ENCODE data around the gene ODC1.
"Not testable (repeated sequence)": the region's sequence is repeated elsewhere in the genome, so short reads cannot be mapped to it uniquely, and the experiment has no call there.

ODC1 gene

DNA sequence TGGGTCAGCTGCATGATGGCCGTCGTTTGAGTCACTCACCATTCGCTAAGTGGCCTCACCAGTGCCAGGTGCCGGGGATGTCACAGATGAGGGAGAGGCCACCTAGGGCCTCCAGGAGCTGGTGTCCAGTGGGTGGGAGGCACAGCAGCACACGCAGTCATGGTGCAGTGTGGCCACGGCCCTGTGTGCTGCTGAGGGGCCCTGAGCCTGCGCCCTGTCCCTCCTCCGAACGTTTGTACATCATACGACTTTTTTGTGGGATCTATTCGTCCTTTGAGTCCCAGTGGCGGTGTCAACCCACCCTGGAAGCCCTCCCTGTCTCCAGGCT, 30.1 kb upstream of the ODC1 start:
- DNase-seq (ENCODE audit: low read depth in 2 of 2), result no peak

DNA sequence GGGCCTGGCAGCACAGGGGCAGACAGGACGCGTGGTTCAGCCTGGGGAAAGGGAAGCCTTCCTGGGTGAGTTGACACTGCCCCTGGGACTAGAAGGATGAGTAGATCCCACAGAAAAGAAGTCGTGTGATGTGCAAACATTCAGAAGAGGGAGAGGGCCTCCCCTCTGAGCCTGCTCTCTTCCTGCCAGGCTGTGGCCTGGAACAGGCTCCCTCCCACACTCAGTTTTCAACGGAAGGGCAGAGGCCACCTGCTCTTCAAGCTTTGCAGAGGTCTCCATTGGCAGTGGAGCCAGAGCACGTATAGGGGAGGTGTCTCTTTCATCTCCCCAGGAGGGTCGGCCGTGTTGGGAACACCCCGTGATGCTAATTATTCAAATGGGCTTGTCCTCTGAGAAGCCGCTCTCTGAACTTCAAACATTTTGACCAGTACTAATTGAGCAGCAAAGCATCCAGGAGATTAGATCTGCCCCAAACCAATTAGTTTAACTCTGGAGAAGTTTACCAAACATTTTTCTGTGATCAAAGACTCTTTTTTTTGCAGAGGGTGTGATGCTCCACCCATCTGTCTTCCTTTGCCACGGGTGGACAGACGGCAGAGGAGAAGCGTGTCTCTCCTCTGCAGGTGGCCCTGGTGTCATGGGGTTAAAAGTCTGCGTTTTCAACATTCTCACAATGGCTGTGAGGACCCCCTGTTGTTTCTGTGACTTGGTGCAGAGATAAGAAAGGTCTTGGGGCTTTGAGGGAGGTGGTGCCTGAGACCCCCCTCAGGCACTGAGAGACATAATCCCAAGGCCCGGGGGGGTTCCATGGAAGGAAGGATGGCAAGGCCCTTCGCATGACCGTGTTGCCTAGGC, 29.5 kb upstream of the ODC1 start:
- DNase-seq (ENCODE audit: low read depth in 2 of 2), result no peak

DNA sequence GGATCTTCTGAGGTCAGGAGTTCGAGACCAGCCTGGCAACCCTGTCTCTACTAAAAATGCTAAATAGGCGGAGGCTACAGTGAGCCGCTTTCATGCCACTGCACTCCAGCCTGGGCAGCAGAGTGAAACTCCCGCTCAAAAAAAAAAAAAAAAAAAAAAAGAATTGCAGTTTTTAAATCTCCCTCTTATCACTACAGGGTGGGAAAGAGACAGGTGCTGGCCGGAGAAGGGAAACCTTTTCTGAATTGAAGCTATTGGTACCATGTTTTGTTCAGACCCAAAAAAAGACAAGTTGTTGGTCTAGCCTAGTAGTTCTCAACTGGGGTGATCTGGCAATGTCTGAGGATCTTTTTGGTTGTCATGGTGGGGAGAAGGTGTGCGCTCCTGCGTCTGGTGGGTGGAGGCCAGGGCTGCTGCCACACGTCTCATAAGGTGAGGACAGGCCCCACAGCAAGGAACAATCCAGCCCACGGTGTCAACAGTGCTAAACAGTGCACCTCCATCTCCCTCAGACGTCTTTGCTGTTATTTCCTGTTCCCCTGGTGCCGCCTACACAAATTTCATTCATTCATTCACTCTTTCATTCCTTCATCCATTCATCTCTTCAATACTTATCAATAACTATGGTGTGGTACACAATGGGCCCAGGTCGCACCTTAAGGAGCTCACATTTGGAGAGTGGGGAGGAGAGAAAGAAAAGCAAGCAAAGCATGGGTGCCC, 28.8 kb upstream of the ODC1 start:
- no peak for DNase-seq (ENCODE audit: low read depth in 2 of 2)

DNA sequence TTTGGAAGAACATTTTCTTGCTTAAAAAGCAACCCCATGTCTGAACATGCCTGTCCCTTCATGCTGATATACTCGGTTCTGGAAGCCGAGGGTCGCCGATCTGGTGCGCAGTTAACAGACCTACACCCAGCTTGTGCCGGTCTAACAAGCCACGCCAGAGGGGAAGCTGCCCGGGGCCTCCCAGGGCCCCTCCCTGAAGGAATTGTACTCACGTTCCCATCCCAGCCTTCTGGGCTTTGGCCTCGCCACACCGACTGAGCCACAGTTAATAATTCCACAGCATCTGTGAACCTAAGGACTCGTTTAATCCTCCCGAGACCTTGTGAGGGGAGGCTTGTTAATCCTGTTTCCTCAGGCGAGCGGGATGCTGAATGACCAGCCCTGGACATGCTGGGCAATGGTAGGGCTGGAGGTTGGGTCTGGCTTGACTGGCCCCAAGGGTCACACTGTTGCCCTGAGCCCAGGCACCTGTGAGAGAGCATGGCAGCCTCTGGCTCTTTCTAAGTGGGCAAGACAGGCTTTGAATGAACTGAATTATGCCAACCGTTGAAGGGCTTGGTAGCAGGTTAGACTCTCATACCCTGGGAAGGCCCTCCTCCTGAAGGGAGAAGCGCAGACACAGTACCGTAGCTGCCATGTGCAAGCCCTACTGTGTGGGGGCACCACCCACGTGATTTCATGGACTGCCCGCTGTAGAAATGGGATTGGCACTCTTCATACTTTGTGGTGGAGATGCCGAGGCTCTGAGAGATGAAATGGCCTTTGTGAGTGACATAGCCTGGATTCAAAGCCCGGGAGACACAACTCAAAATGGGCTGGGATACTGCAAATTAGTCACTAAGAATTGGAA, 27.9 kb upstream of the ODC1 start:
- no peak for DNase-seq (ENCODE audit: low read depth in 2 of 2)

DNA sequence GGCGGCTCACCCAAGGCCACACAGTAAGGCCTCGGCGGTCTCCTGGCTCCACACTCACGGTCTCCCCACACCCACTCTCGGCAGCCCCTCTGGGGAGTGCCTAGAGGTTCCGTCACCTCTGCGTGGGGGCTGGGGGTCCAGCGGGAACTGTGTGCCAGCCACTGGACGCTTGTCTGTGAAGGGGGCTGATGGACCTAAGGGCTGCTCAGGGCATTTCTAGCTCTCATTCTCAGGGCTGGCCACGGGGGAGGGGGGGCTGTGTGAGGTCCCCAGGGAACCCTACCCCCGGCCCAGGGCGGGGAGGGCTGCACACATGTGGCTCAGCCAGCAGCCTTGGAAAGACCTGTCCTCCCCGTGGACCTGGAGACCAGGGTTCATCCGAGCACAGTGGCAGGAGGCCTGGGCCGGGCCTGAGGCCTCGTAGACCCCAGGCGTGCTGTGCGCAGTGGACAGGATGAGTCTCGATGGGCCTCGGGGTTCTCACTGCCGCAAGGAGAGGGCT, 27.1 kb upstream of the ODC1 start:
- DNase-seq (ENCODE audit: low read depth in 2 of 2), result no peak

DNA sequence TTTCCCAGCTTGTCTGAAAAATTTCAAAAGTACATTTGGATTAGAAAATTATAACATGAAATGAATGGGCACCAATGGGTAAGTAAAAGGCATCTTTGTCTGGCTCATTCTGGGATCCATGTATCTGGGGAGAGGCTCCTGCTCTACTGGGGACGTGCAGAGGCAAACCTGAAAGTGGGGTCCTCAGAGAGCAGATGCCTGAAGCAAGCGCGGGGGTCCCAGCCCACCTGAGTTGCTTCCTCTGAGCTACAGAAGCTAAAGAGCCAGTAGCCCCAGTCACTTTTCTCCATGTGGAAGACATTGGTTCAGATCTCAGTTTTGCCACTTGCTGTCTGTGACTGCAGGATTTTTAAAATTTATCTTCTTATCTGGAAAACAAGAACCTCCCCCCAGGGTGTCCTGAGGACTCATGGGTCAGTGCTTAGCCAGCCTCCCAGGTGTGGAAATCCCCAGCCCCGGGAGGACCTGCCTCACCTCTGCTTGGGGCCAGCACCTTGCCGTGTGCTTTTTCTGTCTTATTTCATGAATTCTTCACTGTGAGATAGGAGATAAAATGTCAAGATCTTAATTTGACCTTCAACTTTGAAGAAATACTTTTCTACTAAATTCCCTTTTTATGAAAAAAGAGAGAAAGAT, 25.1 kb upstream of the ODC1 start:
- DNase-seq (ENCODE audit: low read depth in 2 of 2), result no peak

DNA sequence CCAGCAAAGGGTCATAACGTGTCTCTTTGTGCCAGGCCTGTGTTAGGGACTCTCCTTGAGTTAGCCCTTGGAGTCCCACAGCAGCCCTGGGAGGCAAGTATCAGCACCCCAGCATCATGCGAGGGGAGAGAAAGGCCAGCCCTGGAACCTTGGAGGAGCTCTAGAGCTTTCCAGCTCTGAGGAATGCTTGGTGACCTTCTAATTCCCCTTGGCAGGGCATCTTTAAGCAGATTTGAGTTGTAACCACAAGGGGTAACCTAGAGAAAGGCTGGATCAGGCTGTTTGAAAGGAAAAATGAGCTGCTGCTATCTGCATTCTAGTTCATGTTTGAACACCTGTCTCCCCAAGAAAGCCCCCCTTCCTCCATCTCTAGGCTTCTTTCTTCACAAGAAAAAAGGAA, 23.8 kb upstream of the ODC1 start:
- no peak for DNase-seq (ENCODE audit: low read depth in 2 of 2)

DNA sequence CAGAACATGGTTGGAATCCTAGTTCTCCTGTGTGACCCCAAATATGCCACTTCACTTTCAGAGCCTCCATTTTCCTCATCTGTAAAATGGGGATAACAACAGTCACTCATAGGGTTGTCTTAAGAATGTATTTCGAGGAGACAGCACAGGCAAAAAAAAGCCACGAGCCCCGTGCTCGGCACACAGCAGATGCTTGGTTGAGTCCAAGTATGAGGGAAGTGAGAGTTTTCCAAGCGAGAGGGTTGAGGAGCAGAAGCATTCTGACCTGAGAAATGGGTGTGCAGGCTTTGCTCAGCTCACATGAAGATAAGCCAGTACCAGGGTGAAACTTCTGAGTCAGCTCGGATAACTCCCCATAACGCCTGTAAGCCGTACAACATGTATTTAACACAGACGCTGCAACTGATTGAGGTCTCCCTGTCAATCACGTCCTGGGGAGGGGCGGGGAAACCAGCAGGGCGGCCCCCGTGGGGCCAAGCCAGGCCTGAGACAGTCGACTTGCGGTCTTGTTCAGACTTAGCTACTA, 23.0 kb upstream of the ODC1 start:
- no peak for DNase-seq (ENCODE audit: low read depth in 2 of 2)

DNA sequence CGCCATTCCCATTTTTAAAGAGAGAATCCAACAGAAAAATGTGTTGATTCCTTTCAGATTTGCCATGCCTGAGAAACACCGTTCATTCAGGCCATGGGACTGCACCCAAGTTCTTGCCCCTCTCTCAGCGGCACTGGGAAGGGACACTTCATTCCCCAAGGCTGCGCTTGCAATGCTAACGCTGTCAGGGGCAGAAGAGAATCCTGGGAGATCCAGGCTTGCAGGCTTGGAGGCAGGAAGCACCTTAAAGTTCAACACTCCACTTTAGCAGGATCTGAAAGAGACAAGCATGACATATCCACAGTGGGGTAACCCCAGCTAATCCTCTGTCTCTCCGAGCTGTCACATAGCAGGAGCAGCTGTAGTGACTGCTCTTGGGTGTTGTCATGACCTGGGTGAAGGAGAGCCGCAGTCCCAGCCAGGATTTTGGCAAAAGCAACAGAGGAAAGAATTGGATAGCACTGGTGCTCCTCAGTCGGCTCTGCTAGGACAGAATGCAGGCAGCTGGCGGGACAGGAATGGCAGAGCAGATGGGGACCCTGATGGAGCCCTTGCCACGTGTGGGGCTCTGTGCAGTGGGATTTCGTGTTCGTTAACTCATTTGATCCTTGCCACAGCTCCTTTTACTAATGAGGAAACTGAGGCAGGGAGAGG, 22.0 kb upstream of the ODC1 start:
- no peak for DNase-seq (ENCODE audit: low read depth in 2 of 2)

DNA sequence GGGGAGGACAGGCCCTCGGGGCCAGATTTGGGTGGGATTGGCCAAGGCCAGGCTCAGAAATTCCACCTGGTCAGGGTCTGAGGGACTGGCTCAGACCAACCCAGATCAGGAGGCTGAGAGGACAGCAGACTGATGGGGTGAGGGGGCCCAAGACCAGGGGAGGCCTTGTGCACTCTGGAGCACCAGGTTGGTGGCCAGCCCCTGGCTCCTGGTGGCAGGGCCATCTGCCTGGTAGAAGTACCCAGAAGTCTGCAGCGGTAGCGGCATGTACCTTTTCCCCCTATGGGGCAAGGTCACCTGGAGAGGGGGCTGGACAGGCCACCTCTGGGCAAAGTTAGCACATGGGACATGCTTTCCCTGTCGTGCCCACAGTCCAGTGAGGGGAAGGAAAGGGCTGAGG, 21.2 kb upstream of the ODC1 start:
- no peak for DNase-seq (ENCODE audit: low read depth in 2 of 2)

DNA sequence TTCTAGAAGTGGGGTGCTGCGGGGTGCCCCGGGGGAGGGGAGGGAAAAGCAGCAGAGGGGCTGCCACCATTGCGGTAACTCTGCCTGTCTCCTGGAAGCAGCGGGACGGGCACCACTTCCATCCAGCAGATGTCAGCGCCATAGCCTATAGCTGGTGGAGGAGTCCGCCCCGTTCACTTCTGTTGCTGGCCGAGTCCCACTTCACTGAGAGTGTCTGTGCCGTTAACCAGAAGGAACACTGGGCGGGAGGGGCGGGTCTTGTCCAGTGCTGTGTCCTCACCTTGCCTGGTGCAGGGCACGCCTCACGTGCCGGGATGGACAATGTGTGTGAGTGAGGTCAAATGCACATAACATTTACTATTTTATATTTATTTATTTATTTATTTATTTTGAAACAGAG, 19.3 kb upstream of the ODC1 start:
- no peak for DNase-seq (ENCODE audit: low read depth in 2 of 2)

DNA sequence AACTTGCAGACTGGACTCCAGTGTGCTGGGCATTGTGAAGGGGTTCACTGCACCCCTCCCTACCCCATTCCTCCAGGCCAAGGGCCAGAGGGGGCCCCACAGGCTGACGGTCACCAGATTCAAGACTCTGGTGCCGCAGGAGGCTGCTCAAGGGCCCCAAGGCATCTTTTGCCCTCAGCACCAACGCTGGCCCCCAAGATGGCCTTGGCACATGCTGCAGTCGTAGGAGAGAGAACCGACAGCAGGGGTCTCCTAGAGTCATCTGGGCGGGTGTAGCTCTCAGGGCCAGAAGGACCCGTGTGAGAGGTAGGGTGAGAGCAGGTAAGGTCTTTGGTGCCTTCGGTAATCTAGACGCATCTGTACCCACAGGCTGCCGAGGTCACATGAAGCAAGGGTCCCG, 18.7 kb upstream of the ODC1 start:
- DNase-seq (ENCODE audit: low read depth in 2 of 2), result no peak

DNA sequence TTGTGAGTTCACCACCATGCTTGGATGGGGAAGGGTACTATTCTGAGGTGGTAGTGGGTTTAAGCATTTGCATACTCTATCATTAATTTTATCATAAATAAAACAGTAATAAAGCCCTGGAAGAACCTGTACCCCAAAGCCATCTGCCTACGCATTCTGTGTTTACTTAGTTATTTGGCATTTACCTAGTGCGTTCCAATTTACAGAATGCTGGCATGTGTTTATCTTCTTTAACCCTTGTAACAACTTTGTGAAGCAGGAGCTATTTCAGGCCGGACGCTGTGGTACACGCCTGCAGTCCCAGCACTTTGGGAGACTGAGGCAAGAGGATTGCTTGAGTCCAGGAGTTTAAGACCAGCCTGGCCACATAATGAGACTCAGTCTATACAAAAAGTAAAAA, 17.8 kb upstream of the ODC1 start:
- DNase-seq (ENCODE audit: low read depth in 2 of 2), result no peak

DNA sequence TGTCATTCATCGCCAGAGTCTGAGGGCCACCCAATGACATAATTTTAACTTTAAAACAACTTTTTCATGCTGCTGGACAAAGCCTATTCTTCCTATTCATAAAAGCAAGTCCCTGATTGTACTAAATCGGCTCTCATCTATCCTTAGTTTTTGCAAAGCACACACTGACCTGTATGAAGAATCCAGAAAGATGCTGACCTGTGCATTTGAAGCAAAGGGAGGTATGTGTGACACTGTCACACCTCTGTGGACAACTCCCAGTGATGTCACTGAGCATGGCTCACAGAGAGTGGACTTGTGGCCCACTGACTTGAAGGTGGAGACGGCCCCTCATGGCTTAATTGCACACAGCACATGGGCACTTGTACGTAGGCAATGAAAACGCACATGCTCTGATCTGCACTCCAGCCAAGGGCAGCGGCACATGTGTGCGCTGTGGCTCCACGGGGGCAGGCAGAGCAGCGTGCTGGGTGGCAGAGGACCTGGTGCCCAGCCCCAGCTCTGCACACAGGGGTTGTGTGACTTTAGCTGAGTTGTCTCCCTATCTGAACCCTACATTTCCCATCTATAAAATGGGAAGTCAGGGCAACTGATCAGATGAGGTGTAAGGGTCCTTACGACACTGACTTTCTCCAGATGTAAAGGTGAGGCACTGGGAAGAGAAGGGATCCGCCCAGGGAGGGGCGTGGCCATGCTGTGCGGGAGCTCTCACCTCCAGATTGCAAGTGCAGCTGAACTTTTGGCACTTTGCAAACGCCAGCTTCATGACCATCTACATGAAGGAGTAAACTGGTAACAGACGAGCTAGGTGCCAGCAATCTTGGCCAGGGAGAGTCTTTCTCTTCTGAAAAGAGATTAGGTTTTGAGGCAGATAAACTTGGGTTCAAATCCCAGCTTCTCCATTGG, 14.3 kb upstream of the ODC1 start:
- no peak for DNase-seq (ENCODE audit: low read depth in 2 of 2)

DNA sequence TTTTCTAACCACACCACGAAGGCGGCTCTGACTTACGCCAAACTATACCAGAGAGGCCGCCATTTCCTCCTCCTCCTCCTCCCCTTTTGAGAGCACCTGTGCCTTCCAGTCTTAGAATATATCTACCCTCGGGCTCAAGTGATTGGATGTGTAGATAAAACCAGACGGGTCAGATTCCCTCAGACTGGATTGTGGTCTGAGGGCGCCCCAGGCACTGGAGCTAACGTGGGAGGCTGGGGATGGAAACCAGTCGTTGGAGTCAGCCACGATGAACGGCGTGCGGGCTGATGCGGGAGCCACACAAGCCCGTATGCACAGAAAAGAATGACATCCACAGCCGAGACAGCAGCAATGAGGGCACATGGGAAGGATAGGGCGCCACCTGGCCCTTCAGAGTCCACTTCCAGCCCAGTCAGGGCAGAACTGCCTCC, 12.3 kb upstream of the ODC1 start:
- no peak for DNase-seq (ENCODE audit: low read depth in 2 of 2)

DNA sequence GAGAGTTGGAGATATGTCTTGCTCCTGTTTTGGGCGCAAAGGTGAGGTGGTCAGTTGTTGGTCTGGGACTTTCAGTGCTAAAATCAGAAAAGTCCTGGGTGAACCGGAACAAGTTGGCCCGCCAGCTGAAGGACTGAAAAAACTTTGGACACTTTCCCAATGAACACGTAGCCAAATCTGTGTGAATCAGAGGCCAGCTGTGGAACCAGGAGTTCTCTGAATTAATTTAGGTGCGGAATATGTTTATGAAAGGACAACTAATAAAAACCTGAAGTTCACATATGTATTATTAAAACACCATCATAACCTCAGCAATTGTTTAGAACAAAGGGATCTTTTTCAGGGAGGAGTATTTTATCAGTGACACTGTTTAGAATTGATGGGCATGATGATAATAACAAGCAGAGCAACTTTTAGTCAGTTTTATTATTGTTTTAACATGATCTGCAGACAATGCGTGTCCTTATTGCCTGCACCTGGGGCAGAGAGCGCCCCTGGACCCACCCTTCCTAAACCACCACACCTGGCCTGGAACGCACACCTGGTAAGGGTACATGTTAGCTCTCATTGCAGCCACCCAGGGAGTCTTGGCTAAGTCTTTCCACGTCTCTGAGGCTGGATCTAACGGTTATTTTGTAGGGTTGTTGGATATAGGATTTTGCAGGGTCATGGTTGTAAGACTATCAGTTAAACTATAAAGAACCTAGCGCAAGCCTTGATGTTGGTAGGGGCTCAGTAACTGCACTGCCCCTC, 9.9 kb upstream of the ODC1 start:
- no peak for DNase-seq (ENCODE audit: low read depth in 2 of 2)

DNA sequence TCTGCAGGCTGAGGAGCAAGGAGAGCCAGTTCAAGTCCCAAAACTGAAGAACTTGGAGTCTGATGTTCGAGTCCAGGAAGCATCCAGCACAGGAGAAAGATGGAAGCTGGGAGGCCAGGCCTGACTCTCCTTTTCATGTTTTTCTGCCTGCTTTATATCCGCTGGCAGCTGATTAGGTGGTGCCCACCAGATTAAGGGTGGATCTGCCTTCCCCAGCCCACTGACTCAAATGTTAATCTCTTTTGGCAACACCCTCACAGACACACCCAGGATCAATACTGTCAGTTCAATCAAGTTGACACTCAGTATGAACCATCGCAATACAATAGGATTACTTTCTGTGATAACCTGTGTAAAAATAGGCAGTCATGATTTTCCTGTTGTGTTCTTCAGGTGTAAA, 9.1 kb upstream of the ODC1 start:
- DNase-seq (ENCODE audit: low read depth in 2 of 2), result not testable (repeated sequence)

DNA sequence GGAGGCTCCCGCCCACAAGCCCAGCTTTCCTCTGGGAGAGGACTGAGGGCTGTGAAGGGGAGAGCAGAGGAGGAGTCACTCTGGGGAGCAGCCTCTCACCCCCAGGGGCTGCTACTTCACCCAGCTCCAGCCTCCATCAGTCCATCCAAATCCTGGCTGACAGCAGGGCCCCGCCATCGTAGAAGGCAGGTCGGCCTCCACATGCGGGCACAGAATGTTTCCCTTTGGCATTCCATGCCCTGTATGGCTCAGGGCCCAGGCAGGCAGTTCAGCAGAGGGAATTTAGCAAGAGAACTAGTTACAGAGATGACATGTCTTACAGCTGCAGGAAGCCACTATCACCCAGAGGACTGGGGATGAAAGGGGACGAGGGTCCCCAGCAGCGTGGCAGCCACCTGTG, 6.4 kb upstream of the ODC1 start:
- no peak for DNase-seq (ENCODE audit: low read depth in 2 of 2)

DNA sequence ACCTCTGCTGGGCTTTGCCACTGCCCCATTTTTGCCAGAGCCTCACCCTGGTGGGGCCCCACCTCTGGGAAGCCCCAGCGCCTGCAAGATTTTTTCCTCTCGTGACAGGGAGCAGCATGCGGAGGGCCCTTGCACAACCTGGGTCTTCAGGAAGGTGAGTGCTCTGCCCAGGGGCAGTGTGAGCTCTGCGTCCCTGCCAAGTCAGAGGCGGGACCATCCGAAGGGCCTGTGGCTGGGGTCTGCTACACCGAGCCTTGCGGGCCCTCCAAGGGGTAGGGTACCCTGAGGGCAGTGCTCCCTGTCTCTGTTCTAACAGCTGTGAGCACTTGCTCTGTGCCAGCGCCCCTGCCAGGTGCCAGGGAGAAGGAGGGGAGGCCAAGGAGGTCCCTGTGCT, 5.8 kb upstream of the ODC1 start:
- DNase-seq (ENCODE audit: low read depth in 2 of 2), result no peak
